ENCODE results near the gene AP1AR. TPM values are rescaled to one million over a fixed set of nuclear protein-coding genes. Genes with fewer than 3 reads are reported as not detected.
"Not testable (repeated sequence)": the region's sequence is repeated elsewhere in the genome, so short reads cannot be mapped to it uniquely, and the experiment has no call there.

Gene AP1AR
- total RNA-seq, 1 donor from 2014 or later = 15.4 TPM

- Mint-ChIP-seq H3K27ac (no peak overlapping the region), H3K9me3 (peaks cover 16% of the 10 kb centered on the region), H3K4me1 (peaks cover 47% of the 10 kb centered on the region), H3K27me3 (ENCODE audit: low read depth) (no peaks in the 10 kb centered on the region), H3K4me3 (no peak overlapping the region), H3K36me3 (peaks cover 29% of the 10 kb centered on the region)
- no peak for DNase-seq (ENCODE audit: low spot score in 2 of 2, unreplicated experiment in 2 of 2)
- no peak for TF ChIP-seq CTCF (IDR thresholded peaks at IDR 0.05; ENCODE audit: unreplicated experiment)
Measured at GRCh38 chr4:112280386-112281056, 48.9 kb downstream of the AP1AR start.

DNA sequence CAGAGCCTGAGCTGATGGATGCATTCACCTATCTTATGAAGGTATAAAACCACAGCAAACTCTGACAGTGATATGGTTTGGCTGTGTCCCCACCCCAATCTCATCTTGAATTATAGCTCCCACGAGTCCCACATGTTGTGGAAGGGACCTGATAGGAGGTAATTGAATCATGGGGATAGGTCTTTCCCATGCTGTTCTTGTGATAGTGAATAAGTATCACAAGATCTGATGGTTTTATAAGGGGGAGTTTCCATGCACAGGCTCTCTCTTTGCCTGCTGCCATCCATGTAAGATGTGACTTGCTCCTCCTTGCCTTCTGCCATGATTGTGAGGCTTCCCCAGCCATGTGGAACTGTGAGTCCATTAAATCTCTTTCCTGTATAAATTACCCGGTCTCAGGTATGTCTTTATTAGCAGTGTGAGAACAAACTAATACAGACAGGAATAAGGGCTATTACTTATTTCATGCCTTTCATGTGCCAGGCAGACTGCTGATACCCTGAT is 50.4 kb downstream of the AP1AR start:
- not testable (repeated sequence) for H3K4me3 Mint-ChIP-seq
- peaks cover 11% of the 10 kb centered on the region for H3K9me3 Mint-ChIP-seq

GRCh38 chr4:112282860-112283667 is 51.5 kb downstream of the AP1AR start:
- TF ChIP-seq CTCF (IDR thresholded peaks at IDR 0.05; ENCODE audit: unreplicated experiment) = no peak
- Mint-ChIP-seq H3K4me1 (peaks cover 40% of the 10 kb centered on the region), H3K27ac (no peak overlapping the region), H3K36me3 (peaks cover 14% of the 10 kb centered on the region), H3K4me3 (no peak overlapping the region), H3K27me3 (ENCODE audit: low read depth) (no peaks in the 10 kb centered on the region), H3K9me3 (peaks cover 11% of the 10 kb centered on the region)
- no peak for DNase-seq (ENCODE audit: low spot score in 2 of 2, unreplicated experiment in 2 of 2)

More for the DNA sequence above, 50.4 kb downstream of the AP1AR start:
- DNase-seq (ENCODE audit: low spot score in 2 of 2, unreplicated experiment in 2 of 2); H3K27me3 Mint-ChIP-seq (ENCODE audit: low read depth); H3K27ac Mint-ChIP-seq: not testable (repeated sequence)
- Mint-ChIP-seq H3K36me3 (peaks cover 20% of the 10 kb centered on the region), H3K4me1 (peaks cover 50% of the 10 kb centered on the region)

DNA sequence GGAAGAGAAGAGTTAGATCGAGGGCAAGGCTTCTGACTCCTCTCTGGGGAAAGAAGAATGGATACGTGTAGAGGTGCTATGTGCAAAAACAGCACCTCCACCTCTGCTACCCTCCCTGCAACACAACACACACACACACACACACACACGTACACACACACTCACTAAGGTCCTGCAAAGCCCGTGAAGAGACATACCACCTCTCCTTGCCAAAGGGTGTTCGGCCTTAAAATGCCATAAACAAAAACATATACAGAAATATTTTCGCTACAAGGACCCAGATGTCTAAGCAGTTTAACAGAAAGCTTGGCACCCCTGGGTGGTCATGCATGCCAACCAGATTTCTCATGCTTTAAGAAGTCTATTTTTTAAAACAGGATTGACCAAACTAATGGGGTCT is 52.6 kb downstream of the AP1AR start:
- Mint-ChIP-seq H3K27me3 (ENCODE audit: low read depth) (no peaks in the 10 kb centered on the region), H3K27ac (peak overlapping the region; percentile 47), H3K36me3 (peaks cover 14% of the 10 kb centered on the region), H3K9me3 (peaks cover 11% of the 10 kb centered on the region), H3K4me3 (peak overlapping the region; percentile 92), H3K4me1 (peaks cover 31% of the 10 kb centered on the region)
- no peak for DNase-seq (ENCODE audit: low spot score in 2 of 2, unreplicated experiment in 2 of 2)
- no peak for TF ChIP-seq CTCF (IDR thresholded peaks at IDR 0.05; ENCODE audit: unreplicated experiment)

- Mint-ChIP-seq H3K9me3 (peaks cover 11% of the 10 kb centered on the region), H3K4me1 (peaks cover 27% of the 10 kb centered on the region), H3K4me3 (peak overlapping the region; percentile 92), H3K36me3 (peaks cover 14% of the 10 kb centered on the region), H3K27ac (peak overlapping the region; percentile 97), H3K27me3 (ENCODE audit: low read depth) (no peaks in the 10 kb centered on the region)
- TF ChIP-seq CTCF (IDR thresholded peaks at IDR 0.05; ENCODE audit: unreplicated experiment) = no peak
- no peak for DNase-seq (ENCODE audit: low spot score in 2 of 2, unreplicated experiment in 2 of 2)
Measured at GRCh38 chr4:112284662-112285411, 53.2 kb downstream of the AP1AR start.
